ENCODE data around the gene SERPINA6. TPM values are rescaled to one million over a fixed set of nuclear protein-coding genes. Genes with fewer than 3 reads are reported as not detected.

The SERPINA6 gene, protein sequence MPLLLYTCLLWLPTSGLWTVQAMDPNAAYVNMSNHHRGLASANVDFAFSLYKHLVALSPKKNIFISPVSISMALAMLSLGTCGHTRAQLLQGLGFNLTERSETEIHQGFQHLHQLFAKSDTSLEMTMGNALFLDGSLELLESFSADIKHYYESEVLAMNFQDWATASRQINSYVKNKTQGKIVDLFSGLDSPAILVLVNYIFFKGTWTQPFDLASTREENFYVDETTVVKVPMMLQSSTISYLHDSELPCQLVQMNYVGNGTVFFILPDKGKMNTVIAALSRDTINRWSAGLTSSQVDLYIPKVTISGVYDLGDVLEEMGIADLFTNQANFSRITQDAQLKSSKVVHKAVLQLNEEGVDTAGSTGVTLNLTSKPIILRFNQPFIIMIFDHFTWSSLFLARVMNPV
- not detected for polyA plus RNA-seq (2012; ENCODE audit: insufficient read length, low read depth)

DNA sequence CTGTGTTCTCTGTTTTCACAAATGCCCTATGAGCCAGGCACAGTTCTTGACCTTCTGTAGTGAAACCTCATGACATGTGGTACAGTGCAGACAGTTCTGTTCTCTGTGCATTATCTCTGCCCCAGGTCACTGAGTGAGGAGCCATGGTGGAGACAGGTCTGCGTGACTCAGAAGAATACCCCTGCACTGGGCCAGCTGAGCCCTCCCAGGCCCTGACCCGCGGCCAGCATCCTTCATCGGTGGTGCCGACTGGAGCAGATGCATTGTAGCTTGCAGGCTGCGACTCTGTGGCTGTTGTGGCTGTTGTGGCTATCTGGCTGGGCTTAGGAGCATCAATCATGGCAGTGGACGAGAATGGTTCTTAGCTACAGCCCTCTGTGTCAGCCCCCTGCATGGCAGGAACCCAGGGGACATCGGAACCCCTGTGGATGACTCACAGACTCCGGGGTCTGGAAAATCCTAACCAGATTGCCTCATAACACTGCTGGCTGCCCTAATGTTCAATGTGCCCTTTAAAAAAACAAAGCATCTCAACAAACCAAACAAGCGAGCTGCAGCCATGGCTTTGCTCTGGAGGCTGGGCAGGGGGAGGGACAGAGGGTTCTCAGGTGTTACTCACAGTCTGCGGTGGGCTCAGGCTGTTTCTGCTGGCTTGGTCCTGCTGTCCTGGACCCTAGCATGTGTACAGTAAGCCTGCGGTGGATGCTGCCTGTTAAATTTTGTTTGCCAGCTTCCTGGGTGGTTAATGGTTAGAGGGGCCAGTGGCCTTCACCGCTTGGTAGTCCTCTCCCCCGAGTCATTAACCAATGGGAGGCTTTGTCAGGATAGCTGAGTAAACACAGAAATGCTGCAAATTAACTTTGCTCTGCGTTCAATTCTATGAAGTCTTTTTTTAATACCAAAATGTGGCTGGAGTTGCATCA lies at the start of gene SERPINA6:
TSS of gene SERPINA6 (minus strand) at position 689 of the 923 bp plus-strand sequence. CDS start 8,688 bp downstream, outside the sequence.
- no peak for TF ChIP-seq POLR2AphosphoS5 (IDR thresholded peaks at IDR 0.05; ENCODE audit: low read depth, low read length)
- TF ChIP-seq SIN3A (IDR thresholded peaks at IDR 0.05; ENCODE audit: borderline replicate concordance, insufficient read depth, low read length), result no peak
- TF ChIP-seq FOXP2 (optimal IDR thresholded peaks at IDR 0.05; ENCODE audit: borderline replicate concordance, extremely low read depth, extremely low read length, insufficient read depth), result no peak
- TF ChIP-seq TAF1 (IDR thresholded peaks at IDR 0.05; ENCODE audit: borderline replicate concordance, insufficient read depth, low read length), result no peak
- TF ChIP-seq, protein P1, sequence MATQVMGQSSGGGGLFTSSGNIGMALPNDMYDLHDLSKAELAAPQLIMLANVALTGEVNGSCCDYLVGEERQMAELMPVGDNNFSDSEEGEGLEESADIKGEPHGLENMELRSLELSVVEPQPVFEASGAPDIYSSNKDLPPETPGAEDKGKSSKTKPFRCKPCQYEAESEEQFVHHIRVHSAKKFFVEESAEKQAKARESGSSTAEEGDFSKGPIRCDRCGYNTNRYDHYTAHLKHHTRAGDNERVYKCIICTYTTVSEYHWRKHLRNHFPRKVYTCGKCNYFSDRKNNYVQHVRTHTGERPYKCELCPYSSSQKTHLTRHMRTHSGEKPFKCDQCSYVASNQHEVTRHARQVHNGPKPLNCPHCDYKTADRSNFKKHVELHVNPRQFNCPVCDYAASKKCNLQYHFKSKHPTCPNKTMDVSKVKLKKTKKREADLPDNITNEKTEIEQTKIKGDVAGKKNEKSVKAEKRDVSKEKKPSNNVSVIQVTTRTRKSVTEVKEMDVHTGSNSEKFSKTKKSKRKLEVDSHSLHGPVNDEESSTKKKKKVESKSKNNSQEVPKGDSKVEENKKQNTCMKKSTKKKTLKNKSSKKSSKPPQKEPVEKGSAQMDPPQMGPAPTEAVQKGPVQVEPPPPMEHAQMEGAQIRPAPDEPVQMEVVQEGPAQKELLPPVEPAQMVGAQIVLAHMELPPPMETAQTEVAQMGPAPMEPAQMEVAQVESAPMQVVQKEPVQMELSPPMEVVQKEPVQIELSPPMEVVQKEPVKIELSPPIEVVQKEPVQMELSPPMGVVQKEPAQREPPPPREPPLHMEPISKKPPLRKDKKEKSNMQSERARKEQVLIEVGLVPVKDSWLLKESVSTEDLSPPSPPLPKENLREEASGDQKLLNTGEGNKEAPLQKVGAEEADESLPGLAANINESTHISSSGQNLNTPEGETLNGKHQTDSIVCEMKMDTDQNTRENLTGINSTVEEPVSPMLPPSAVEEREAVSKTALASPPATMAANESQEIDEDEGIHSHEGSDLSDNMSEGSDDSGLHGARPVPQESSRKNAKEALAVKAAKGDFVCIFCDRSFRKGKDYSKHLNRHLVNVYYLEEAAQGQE (IDR thresholded peaks at IDR 0.05; ENCODE audit: insufficient read depth in 1 of 2, low read depth in 2 of 2, low read length in 2 of 2), result no peak

DNA sequence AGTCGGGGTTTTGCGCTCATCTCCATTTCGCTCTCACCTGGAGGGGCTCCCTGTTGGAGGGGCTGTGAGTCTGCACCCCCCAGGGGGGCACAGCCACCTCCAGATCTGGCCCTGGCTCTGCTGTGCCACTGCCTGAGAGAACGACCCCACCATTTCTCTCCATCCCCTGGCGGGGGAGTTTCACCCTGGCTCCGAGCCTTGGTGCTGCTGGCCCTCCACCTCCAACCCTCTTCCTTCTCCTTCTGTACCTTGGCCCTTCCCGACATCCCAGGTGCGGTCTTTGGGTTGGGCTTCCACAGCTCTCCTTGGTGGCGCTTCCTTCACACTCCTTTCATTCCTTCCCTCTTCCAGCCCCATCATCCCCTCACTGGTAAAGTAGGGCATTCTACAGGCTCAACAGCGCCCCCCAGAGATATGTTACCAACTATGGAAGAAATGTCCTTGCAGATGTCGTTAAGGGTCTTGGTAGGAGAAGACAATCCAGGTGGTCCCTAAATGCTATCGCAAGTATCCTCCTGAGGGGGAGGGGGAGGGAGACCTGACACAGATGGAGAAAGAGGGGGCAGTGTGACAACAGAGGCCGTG lies 49.0 kb upstream of the SERPINA6 start:
- no peak for TF ChIP-seq SIN3A (IDR thresholded peaks at IDR 0.05; ENCODE audit: borderline replicate concordance, insufficient read depth, low read length)
- no peak for TF ChIP-seq POLR2AphosphoS5 (IDR thresholded peaks at IDR 0.05; ENCODE audit: low read depth, low read length)
- no peak for TF ChIP-seq FOXP2 (optimal IDR thresholded peaks at IDR 0.05; ENCODE audit: borderline replicate concordance, extremely low read depth, extremely low read length, insufficient read depth)
- TF ChIP-seq, protein P1 (IDR thresholded peaks at IDR 0.05; ENCODE audit: insufficient read depth in 1 of 2, low read depth in 2 of 2, low read length in 2 of 2), result no peak
- no peak for TF ChIP-seq TAF1 (IDR thresholded peaks at IDR 0.05; ENCODE audit: borderline replicate concordance, insufficient read depth, low read length)

DNA sequence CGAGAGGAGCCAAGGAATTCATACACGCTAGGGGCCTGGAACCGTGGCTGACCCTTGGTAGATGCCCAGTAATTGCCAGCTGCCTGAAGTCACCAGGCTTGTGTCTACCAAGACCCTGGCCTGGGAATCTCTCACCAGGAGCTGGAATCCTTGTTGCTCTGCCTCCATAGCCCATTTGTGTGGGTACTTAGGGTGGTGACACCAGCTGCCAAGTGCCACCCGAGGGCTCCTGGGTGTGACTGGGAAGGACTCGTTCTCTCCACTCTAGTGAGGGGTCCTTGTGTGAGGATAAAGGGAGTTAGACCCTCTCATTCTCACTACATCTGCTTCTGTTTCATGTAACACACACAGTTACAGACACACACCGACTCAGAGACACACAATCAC lies 47.4 kb upstream of the SERPINA6 start:
- TF ChIP-seq SIN3A (IDR thresholded peaks at IDR 0.05; ENCODE audit: borderline replicate concordance, insufficient read depth, low read length) (no peak), POLR2AphosphoS5 (IDR thresholded peaks at IDR 0.05; ENCODE audit: low read depth, low read length) (no peak), FOXP2 (optimal IDR thresholded peaks at IDR 0.05; ENCODE audit: borderline replicate concordance, extremely low read depth, extremely low read length, insufficient read depth) (no peak), TAF1 (IDR thresholded peaks at IDR 0.05; ENCODE audit: borderline replicate concordance, insufficient read depth, low read length) (no peak)
- TF ChIP-seq, protein P1 (IDR thresholded peaks at IDR 0.05; ENCODE audit: insufficient read depth in 1 of 2, low read depth in 2 of 2, low read length in 2 of 2), result no peak

DNA sequence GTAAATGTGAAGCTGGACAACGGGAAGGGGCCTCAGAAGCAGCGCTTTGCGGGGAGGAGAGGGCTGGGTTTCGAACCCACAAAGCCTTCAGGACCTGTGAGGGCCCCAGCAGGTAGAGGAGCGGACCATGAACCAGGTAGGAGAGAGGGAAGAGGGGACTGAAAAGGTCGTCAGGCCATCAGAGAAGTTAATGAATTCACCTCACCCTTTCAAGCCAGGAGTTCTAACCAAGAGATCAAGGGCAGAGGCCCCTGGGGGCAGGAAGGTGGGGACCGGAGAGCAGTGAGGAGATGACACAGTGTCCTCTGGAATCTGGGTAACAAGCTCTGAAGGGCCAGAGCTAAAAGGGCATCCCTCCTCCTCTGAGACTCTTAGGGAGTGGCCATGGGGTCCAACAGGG lies 45.8 kb upstream of the SERPINA6 start:
- TF ChIP-seq SIN3A (IDR thresholded peaks at IDR 0.05; ENCODE audit: borderline replicate concordance, insufficient read depth, low read length) (no peak), POLR2AphosphoS5 (IDR thresholded peaks at IDR 0.05; ENCODE audit: low read depth, low read length) (no peak), TAF1 (IDR thresholded peaks at IDR 0.05; ENCODE audit: borderline replicate concordance, insufficient read depth, low read length) (no peak), FOXP2 (optimal IDR thresholded peaks at IDR 0.05; ENCODE audit: borderline replicate concordance, extremely low read depth, extremely low read length, insufficient read depth) (no peak)
- TF ChIP-seq, protein P1 (IDR thresholded peaks at IDR 0.05; ENCODE audit: insufficient read depth in 1 of 2, low read depth in 2 of 2, low read length in 2 of 2), result no peak

Data from PFSK-1 (cell line).